Adrenal gland (tissue), 12 donors: Measurements from ENCODE around the gene RNPEP. TPM values are rescaled to one million over a fixed set of nuclear protein-coding genes. Genes with fewer than 3 reads are reported as not detected.

Experiments
- DNase-seq, 7 donors: peaks; one replicate each; pipeline ENCODE4 v3.0.0-alpha.2; 2019 to 2020
- H3K27ac ChIP-seq, 5 donors: fragments of 200-600 bp; sonication (generic) in 4 of 5; 1 replicate in 3 of 5; 2 replicates in 2 of 5; pipeline versions ENCODE4 v1.5.1 to v1.8.0; 2016 to 2020; ENCODE audit warnings: mild to moderate bottlenecking in 1 of 5
- H3K27me3 ChIP-seq: fragments of 200-600 bp; 2 replicates; pipeline ENCODE4 v1.8.0; 2021
- H3K36me3 ChIP-seq, 2 donors: fragments of 200-600 bp; replicated peaks in 1 of 2; 1 replicate in 1 of 2; 2 replicates in 1 of 2; pipeline versions ENCODE4 v1.5.1 to v1.8.0; 2018 to 2022
- H3K4me1 ChIP-seq, 2 donors: fragments of 200-600 bp; replicated peaks in 1 of 2; 1 replicate in 1 of 2; 2 replicates in 1 of 2; pipeline versions ENCODE4 v1.5.1 to v1.8.0; 2018 to 2021
- H3K4me3 ChIP-seq, 4 donors: fragments of 200-600 bp; sonication (generic) in 3 of 4; one replicate each; pipeline ENCODE4 v1.5.1; 2016 to 2018
- H3K9me3 ChIP-seq, 3 donors: fragments of 200-600 bp; sonication (generic) in 1 of 3; replicated peaks in 1 of 3; 1 replicate in 2 of 3; 2 replicates in 1 of 3; pipeline versions ENCODE4 v1.5.1 to v1.8.0; 2016 to 2021
- CTCF ChIP-seq, 6 experiments: fragments of 450-650 bp in 4 of 6; fragments of 200-600 bp in 2 of 6; sonication (generic) in 1 of 6; IDR thresholded peaks; 1 replicate in 5 of 6; 2 replicates in 1 of 6; pipeline versions ENCODE4 v1.5.1 to v1.8.0; 2016 to 2021; ENCODE audit warnings: antibody characterized with exemption in 6 of 6, mild to moderate bottlenecking in 2 of 6, moderate library complexity in 1 of 6
- POLR2A ChIP-seq, 2 donors: fragments of 450-650 bp; IDR thresholded peaks; one replicate each; pipeline ENCODE4 v1.6.1; 2017; ENCODE audit warnings: antibody characterized with exemption in 2 of 2, mild to moderate bottlenecking in 2 of 2, moderate library complexity in 1 of 2
- whole genome bisulfite sequencing, 4 donors: extraction: QIAGEN DNeasy Blood & Tissue Kit in 2 of 4; methylation state at CpG; one replicate each; pipeline versions ENCODE4 v1.1.5 to v1.1.7; 2013 to 2017; 5-methylcytosine and 5-hydroxymethylcytosine counted together
- intact Hi-C, 2 donors: fragments of 100-400 bp; cut with DNase I; formaldehyde crosslinking; loops; one replicate each; pipeline versions ENCODE4 v1.14.1 to v1.15.0; 2022 to 2023
- polyA plus RNA-seq, 3 donors: library from polyadenylated mRNA; stranded (reverse); fragments of 200-250 nt in 2 of 3; fragments of 350-450 nt in 1 of 3; fragmentation: Illumina TruSeq in 1 of 3; extraction: RNeasy Lipid Tissue Mini Kit (QIAGEN cat#74804) in 1 of 3; gene quantifications; one replicate each; pipeline ENCODE4 v1.2.3, GENCODE V29; 2013 to 2014
- total RNA-seq, 9 donors: library from RNA; depleted of rRNA in 4 of 9; stranded (reverse); fragments of >200 nt in 4 of 9; fragments of 120-200 nt in 1 of 9; fragmentation: NEBNext Ultra II Directional in 1 of 9; extraction: Animal tissue kit (Norgen Biotek cat#: 25700) in 1 of 9; gene quantifications; one replicate each; pipeline versions ENCODE4 v1.1.0 to v1.2.4, GENCODE V29; 2013 to 2023
- donor health status: healthy with polysubstance abuse.
- donor health status: Bipolar disorder and iron deficiency.
- donor health status: DM: yes; HTN: yes; CAD: no.
- donor health status: DM: no; HTN: no; CAD: no.
- donor health status: DM: no; HTN: no; CAD: no.
- donor health status: DM: yes; HTN: yes; CAD: no.

Gene RNPEP
- total and polyA plus RNA-seq, 12 donors, result 28.9 to 99.6 (median 62.2) TPM

GRCh38 chr1:202038688-202039346 lies 56.4 kb downstream of the RNPEP start:
- H3K27me3 ChIP-seq, result no peaks in the 10 kb centered on the region
- TF ChIP-seq POLR2A (IDR thresholded peaks at IDR 0.05) (no peak), CTCF (IDR thresholded peaks at IDR 0.05) (no peak)
- no peak overlapping the region for H3K4me3 ChIP-seq
- DNase-seq, result no peak
- H3K27ac ChIP-seq, result no peak overlapping the region
- H3K36me3 ChIP-seq, result no peaks in the 10 kb centered on the region
- no peaks in the 10 kb centered on the region for H3K9me3 ChIP-seq
- WGBS, 4 donors, result 91 to 96% (median 94%) methylated on average over 2 of the region's 2 CpGs
- H3K4me1 ChIP-seq, result no peaks in the 10 kb centered on the region
- intact Hi-C loops, result no loop called here

DNA sequence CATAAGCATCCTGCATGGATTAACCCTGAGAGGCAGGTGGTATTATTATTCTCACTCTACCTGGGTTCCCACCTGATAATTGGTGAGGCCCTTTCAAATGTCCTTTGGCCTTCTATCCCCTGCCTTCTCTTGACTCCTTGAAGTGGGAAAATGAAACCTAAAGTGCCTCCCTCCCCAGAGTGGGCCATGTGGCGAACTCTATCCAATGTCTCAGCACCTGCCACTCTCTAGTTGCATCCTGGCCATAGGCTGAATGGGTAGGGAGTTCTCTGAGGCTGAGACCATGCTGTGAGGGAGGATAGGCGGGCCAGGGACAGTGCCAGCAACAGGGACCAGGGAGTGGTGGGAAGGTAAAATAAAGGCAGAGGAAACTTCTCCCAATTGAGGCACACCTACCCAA lies 63.3 kb downstream of the RNPEP start:
- H3K4me3 ChIP-seq, result no peak overlapping the region
- H3K36me3 ChIP-seq, result no peaks in the 10 kb centered on the region
- TF ChIP-seq CTCF (IDR thresholded peaks at IDR 0.05), result no peak
- no peak for TF ChIP-seq POLR2A (IDR thresholded peaks at IDR 0.05)
- H3K27me3 ChIP-seq, result no peaks in the 10 kb centered on the region
- 84 to 100% (median 97%) methylated on average over 2 of the region's 2 CpGs for WGBS, 4 donors
- intact Hi-C loops, result no loop called here
- no peaks in the 10 kb centered on the region for H3K9me3 ChIP-seq
- no peaks in the 10 kb centered on the region for H3K4me1 ChIP-seq
- no peak for DNase-seq
- H3K27ac ChIP-seq, result no peak overlapping the region

DNA sequence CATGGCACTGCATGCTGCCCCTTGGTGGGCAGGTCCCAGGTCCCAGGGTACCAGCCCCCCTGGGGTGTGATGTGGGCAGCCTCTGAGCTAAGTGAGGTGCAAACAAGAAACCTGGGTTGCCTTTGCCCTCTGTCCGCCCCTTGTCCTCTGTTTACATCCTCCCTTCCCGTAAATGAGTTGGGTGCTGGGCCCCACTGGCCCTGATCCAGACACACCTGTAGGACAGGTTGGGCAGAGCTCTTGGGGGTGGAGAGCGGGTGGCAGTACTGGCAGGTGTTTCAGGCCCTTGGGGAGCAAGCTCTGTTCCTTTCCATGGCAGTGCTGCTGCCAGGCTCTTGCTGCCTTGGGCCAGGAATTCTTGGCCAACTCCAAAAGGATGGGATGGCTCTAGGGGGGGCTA lies 63.8 kb downstream of the RNPEP start:
- no peak for DNase-seq
- WGBS, 4 donors, result 79 to 92% (median 85%) methylated on average over 3 of the region's 3 CpGs
- intact Hi-C loops, result no loop called here
- Histone ChIP-seq H3K27me3 (no peaks in the 10 kb centered on the region), H3K4me3 (no peak overlapping the region), H3K4me1 (no peaks in the 10 kb centered on the region), H3K36me3 (no peaks in the 10 kb centered on the region), H3K9me3 (no peaks in the 10 kb centered on the region), H3K27ac (no peak overlapping the region)
- TF ChIP-seq POLR2A (IDR thresholded peaks at IDR 0.05) (no peak), CTCF (IDR thresholded peaks at IDR 0.05) (no peak)

DNA sequence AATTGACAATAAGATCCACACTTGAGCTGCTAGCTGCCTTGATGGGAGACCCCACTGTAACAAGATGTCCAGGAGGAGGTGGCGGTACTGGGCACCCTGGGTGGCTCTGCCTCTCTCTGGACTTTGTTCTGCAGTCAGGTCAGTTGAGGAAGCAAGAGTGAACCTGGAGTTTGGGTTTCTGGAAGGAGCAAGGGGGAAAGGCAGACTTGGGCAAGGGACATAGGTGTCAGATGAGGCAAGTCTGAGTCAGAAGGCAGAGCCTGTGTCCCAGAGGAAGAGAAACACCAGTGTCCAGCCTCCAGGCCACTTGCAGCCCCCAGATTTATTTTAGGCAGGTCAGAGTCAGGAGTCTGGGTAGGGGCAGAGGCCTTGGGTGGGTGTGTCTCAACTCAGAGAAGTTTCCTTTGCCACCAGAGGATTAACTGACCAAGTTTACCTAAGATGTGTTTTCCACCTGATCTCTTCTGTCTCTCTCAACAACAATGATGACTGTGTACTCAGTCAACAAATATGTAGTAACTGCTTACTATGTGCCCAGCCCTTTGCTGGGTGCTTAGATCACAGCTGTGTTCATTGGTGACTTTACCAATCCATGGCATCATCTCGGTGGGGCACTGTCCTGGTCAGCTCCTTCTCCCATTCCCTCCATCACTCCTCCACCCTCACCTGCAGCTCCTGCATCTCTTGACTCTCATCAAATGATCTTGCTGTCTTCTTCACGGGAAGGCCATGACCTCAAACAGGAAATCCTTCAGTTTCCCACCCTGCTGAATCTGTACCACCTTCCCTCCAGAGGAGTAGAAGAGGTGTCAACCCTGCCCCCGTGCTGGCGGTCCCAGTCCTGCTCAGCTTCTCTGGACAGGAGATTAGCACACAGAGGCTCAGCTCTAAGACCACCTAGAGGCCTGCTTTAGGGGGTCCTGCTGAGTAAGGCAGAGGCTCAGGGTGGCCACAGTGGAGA lies 64.6 kb downstream of the RNPEP start:
- WGBS, 4 donors, result 79 to 85% (median 81%) methylated on average over 5 of the region's 5 CpGs

More for the DNA sequence above, 64.6 kb downstream of the RNPEP start:
- H3K4me3 ChIP-seq, result no peak overlapping the region
- no peak overlapping the region for H3K27ac ChIP-seq
- DNase-seq, result no peak
- no peak for TF ChIP-seq CTCF (IDR thresholded peaks at IDR 0.05)
- no peak for TF ChIP-seq POLR2A (IDR thresholded peaks at IDR 0.05)
- H3K36me3 ChIP-seq, result no peaks in the 10 kb centered on the region
- no peaks in the 10 kb centered on the region for H3K4me1 ChIP-seq
- H3K9me3 ChIP-seq, result no peaks in the 10 kb centered on the region
- no peaks in the 10 kb centered on the region for H3K27me3 ChIP-seq
- intact Hi-C loops, result no loop called here
